Mesothelial cell of epicardium (in vitro differentiated cells): ENCODE results near the gene POLN. TPM values are rescaled to one million over a fixed set of nuclear protein-coding genes. Genes with fewer than 3 reads are reported as not detected.

ENCODE experiments used
- DNase-seq, 2 experiments: peaks; one replicate each; pipeline ENCODE4 v3.0.0; 2021; ENCODE audit warnings: low spot score in 2 of 2; ENCODE audit not compliant: unreplicated experiment in 2 of 2
- H3K27ac Mint-ChIP-seq: 2 replicates; pipeline ENCODE4 v1.8.0; 2021; ENCODE audit warnings: mixed read lengths
- H3K27me3 Mint-ChIP-seq: 2 replicates; pipeline ENCODE4 v1.8.0; 2021; ENCODE audit warnings: low read depth, mixed read lengths
- H3K36me3 Mint-ChIP-seq: 2 replicates; pipeline ENCODE4 v1.8.0; 2021; ENCODE audit warnings: mixed read lengths
- H3K4me1 Mint-ChIP-seq: 2 replicates; pipeline ENCODE4 v1.8.0; 2021; ENCODE audit warnings: mixed read lengths
- H3K4me3 Mint-ChIP-seq: 2 replicates; pipeline ENCODE4 v1.8.0; 2021; ENCODE audit warnings: mild to moderate bottlenecking, moderate library complexity, mixed read lengths
- H3K9me3 Mint-ChIP-seq: 2 replicates; pipeline ENCODE4 v1.8.0; 2021; ENCODE audit warnings: mixed read lengths
- CTCF ChIP-seq: fragments of 200-600 bp; sonication (generic); IDR thresholded peaks from one replicate; pipeline ENCODE4 v1.5.0; 2021; ENCODE audit warnings: antibody characterized with exemption; ENCODE audit not compliant: unreplicated experiment
- total RNA-seq: library from RNA; stranded (reverse); gene quantifications from 3 replicates; pipeline ENCODE4 v1.2.1, GENCODE V29; 2021

The POLN gene
- total RNA-seq, 1 donor from 2014 or later = 5.8 TPM

- peaks cover 23% of the 10 kb centered on the region for H3K4me1 Mint-ChIP-seq
- TF ChIP-seq CTCF = no peak
- H3K27me3 Mint-ChIP-seq = no peaks in the 10 kb centered on the region
- DNase-seq = no peak
- H3K9me3 Mint-ChIP-seq = peaks cover 25% of the 10 kb centered on the region
- no peak overlapping the region for H3K4me3 Mint-ChIP-seq
- no peak overlapping the region for H3K27ac Mint-ChIP-seq
- H3K36me3 Mint-ChIP-seq = peaks cover 11% of the 10 kb centered on the region
Measured at GRCh38 chr4:2132438-2132837, 109.5 kb downstream of the POLN start.

GRCh38 chr4:2127609-2128332, 114.2 kb downstream of the POLN start:
- Mint-ChIP-seq H3K4me3 (no peak overlapping the region), H3K4me1 (peaks cover 33% of the 10 kb centered on the region), H3K36me3 (peaks cover 11% of the 10 kb centered on the region), H3K27ac (peak overlapping the region; percentile 69), H3K9me3 (peaks cover 15% of the 10 kb centered on the region), H3K27me3 (no peaks in the 10 kb centered on the region)
- no peak for DNase-seq
- no peak for TF ChIP-seq CTCF

GRCh38 chr4:2126309-2127043, 115.4 kb downstream of the POLN start:
- H3K27me3 Mint-ChIP-seq = peaks cover 8% of the 10 kb centered on the region
- DNase-seq = no peak
- no peak overlapping the region for H3K4me3 Mint-ChIP-seq
- peaks cover 1% of the 10 kb centered on the region for H3K36me3 Mint-ChIP-seq
- no peak overlapping the region for H3K27ac Mint-ChIP-seq
- peaks cover 33% of the 10 kb centered on the region for H3K4me1 Mint-ChIP-seq
- TF ChIP-seq CTCF = no peak
- H3K9me3 Mint-ChIP-seq = peaks cover 3% of the 10 kb centered on the region

- DNase-seq = no peak
- Mint-ChIP-seq H3K4me3 (no peak overlapping the region), H3K4me1 (peaks cover 33% of the 10 kb centered on the region), H3K27ac (no peak overlapping the region), H3K27me3 (peaks cover 10% of the 10 kb centered on the region), H3K9me3 (no peaks in the 10 kb centered on the region), H3K36me3 (no peaks in the 10 kb centered on the region)
- no peak for TF ChIP-seq CTCF
Measured at GRCh38 chr4:2125831-2126230, 116.1 kb downstream of the POLN start.

GRCh38 chr4:2125023-2125422, 116.9 kb downstream of the POLN start:
- H3K4me3 Mint-ChIP-seq = no peak overlapping the region
- no peak for DNase-seq
- no peaks in the 10 kb centered on the region for H3K36me3 Mint-ChIP-seq
- no peaks in the 10 kb centered on the region for H3K9me3 Mint-ChIP-seq
- no peak for TF ChIP-seq CTCF
- no peak overlapping the region for H3K27ac Mint-ChIP-seq
- peaks cover 33% of the 10 kb centered on the region for H3K4me1 Mint-ChIP-seq
- peaks cover 14% of the 10 kb centered on the region for H3K27me3 Mint-ChIP-seq
